ENCODE results near the gene COPS2. TPM values are rescaled to one million over a fixed set of nuclear protein-coding genes. Genes with fewer than 3 reads are reported as not detected.

Gene COPS2
- polyA plus RNA-seq, 1 of the 3 experiments (the other 2 are of a cell fraction), result 21.3 TPM

DNA sequence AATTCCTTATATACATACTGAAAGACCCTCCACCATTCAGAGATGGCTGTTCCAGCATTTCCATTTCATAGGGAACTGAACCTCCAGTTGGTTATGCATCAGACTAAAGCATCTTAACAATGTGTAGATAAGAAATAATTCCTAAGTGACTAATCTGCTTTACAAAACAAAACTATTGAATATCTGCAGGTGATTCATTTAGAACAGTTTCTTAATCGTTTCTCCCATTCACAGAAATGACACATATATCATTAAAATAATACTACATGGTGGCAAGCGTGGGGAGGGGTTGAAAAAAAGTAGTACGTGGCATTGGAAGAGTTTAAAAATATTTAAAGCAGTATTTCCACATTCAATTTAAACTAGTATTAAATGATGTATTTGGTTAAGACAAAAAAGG is 19.5 kb downstream of the COPS2 start:
- Histone ChIP-seq H3K4me2 (0 out of 2 replicates have a peak overlapping the region, but pooled peaks have one; percentile 8), H3K9me3 (no peaks in the 10 kb centered on the region), H3K9ac (peak overlapping the region; percentile 7; the same call in 1 of the 2 replicates), H3K4me3 (ENCODE audit: low read depth in 2 of 2, low read length in 1 of 2) (no peak overlapping the region), H3F3A (replicated peaks; ENCODE audit: insufficient read depth) (peaks cover 50% of the 10 kb centered on the region), H3K27me3 (ENCODE audit: insufficient read depth) (no peaks in the 10 kb centered on the region), H4K20me1 (ENCODE audit: insufficient read depth) (no peaks in the 10 kb centered on the region), H3K27ac (ENCODE audit: low read depth in 2 of 2, low read length in 1 of 2) (peak overlapping the region in 1 of 2 experiments; percentile 77; a peak in 2 of 4 replicates), H3K79me2 (ENCODE audit: insufficient read depth) (peaks cover 38% of the 10 kb centered on the region), H3K9me2 (no peaks in the 10 kb centered on the region; the same call in 1 of the 2 replicates), H2AFZ (ENCODE audit: low read depth) (no peak overlapping the region), H3K36me3 (replicated peaks in 1 of 2; ENCODE audit: control insufficient read depth in 1 of 2, insufficient read depth in 2 of 2, low read length in 1 of 2) (peaks cover 85% of the 10 kb centered on the region in 2 experiments), H3K4me1 (ENCODE audit: control insufficient read depth in 1 of 2, insufficient read depth in 2 of 2, low read depth in 1 of 2, low read length in 1 of 2) (peaks cover 0 to 40% of the 10 kb centered on the region in 2 experiments; a peak in 3 of 4 replicates)
- CTCF ChIA-PET, result interaction anchor here (2.5 kb wide), 1 partner anchor 10 kb away, joined by 19 read pairs; no protein-coding TSS in a partner anchor
- TF ChIP-seq SMC3 (IDR thresholded peaks at IDR 0.05; ENCODE audit: low read depth, low read length) (no peak), TCF12 (IDR thresholded peaks at IDR 0.05) (peak; percentile 72), NRF1 (IDR thresholded peaks at IDR 0.05; ENCODE audit: low read depth, low read length) (no peak), JUND (IDR thresholded peaks at IDR 0.05) (peak; percentile 78), TEAD4 (IDR thresholded peaks at IDR 0.05; ENCODE audit: borderline replicate concordance, insufficient read depth) (peak; percentile 89), POLR2AphosphoS5 (IDR thresholded peaks at IDR 0.05; ENCODE audit: low read depth, low read length) (peak; percentile 33; the same call in 1 of the 2 replicates), EP300 (IDR thresholded peaks at IDR 0.05; ENCODE audit: borderline replicate concordance in 1 of 2, low read depth in 1 of 2, low read length in 1 of 2) (peak in 1 of 2 experiments; percentile 53; a peak in 1 of 4 replicates), FOSL2 (IDR thresholded peaks at IDR 0.05; ENCODE audit: borderline replicate concordance, low read depth) (peak; percentile 87)
- TF ChIP-seq, protein P1, sequence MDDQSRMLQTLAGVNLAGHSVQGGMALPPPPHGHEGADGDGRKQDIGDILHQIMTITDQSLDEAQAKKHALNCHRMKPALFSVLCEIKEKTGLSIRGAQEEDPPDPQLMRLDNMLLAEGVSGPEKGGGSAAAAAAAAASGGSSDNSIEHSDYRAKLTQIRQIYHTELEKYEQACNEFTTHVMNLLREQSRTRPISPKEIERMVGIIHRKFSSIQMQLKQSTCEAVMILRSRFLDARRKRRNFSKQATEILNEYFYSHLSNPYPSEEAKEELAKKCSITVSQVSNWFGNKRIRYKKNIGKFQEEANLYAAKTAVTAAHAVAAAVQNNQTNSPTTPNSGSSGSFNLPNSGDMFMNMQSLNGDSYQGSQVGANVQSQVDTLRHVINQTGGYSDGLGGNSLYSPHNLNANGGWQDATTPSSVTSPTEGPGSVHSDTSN (IDR thresholded peaks at IDR 0.05), result peak; percentile 71
- TF ChIP-seq, protein P2, sequence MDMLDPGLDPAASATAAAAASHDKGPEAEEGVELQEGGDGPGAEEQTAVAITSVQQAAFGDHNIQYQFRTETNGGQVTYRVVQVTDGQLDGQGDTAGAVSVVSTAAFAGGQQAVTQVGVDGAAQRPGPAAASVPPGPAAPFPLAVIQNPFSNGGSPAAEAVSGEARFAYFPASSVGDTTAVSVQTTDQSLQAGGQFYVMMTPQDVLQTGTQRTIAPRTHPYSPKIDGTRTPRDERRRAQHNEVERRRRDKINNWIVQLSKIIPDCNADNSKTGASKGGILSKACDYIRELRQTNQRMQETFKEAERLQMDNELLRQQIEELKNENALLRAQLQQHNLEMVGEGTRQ (IDR thresholded peaks at IDR 0.05; ENCODE audit: borderline replicate concordance, low read depth, low read length), result no peak
- TF ChIP-seq, protein P3, sequence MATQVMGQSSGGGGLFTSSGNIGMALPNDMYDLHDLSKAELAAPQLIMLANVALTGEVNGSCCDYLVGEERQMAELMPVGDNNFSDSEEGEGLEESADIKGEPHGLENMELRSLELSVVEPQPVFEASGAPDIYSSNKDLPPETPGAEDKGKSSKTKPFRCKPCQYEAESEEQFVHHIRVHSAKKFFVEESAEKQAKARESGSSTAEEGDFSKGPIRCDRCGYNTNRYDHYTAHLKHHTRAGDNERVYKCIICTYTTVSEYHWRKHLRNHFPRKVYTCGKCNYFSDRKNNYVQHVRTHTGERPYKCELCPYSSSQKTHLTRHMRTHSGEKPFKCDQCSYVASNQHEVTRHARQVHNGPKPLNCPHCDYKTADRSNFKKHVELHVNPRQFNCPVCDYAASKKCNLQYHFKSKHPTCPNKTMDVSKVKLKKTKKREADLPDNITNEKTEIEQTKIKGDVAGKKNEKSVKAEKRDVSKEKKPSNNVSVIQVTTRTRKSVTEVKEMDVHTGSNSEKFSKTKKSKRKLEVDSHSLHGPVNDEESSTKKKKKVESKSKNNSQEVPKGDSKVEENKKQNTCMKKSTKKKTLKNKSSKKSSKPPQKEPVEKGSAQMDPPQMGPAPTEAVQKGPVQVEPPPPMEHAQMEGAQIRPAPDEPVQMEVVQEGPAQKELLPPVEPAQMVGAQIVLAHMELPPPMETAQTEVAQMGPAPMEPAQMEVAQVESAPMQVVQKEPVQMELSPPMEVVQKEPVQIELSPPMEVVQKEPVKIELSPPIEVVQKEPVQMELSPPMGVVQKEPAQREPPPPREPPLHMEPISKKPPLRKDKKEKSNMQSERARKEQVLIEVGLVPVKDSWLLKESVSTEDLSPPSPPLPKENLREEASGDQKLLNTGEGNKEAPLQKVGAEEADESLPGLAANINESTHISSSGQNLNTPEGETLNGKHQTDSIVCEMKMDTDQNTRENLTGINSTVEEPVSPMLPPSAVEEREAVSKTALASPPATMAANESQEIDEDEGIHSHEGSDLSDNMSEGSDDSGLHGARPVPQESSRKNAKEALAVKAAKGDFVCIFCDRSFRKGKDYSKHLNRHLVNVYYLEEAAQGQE (IDR thresholded peaks at IDR 0.05; ENCODE audit: low read depth, low read length), result no peak
- DNase-seq, result no peak
- 15% methylated on average over 3 of the region's 3 CpGs for WGBS (ENCODE audit: low lambda C conversion rate)
- POLR2A ChIA-PET, result no interaction called here

Measured in SK-N-SH (cell line).